Liver (tissue), 9 donors: Measurements from ENCODE around the gene IREB2. TPM values are rescaled to one million over a fixed set of nuclear protein-coding genes. Genes with fewer than 3 reads are reported as not detected.

Source experiments
- DNase-seq: peaks from one replicate; pipeline ENCODE4 v3.0.0-alpha.2; 2017; ENCODE audit warnings: low spot score
- H3K27ac ChIP-seq, 2 donors: one replicate each; pipeline ENCODE4 v1.7.0; 2013; ENCODE audit warnings: inconsistent platforms in 2 of 2, low read length in 2 of 2, control low read depth in 1 of 2, low read depth in 1 of 2, mild to moderate bottlenecking in 1 of 2
- H3K27me3 ChIP-seq, 4 donors: one replicate each; pipeline versions ENCODE4 v1.6.1 to v1.7.0; 2013; ENCODE audit warnings: low read length in 3 of 4, inconsistent platforms in 1 of 4, mild to moderate bottlenecking in 1 of 4, moderate library complexity in 1 of 4; ENCODE audit not compliant: control insufficient read depth in 4 of 4, insufficient read depth in 4 of 4
- H3K36me3 ChIP-seq, 4 donors: one replicate each; pipeline versions ENCODE4 v1.6.1 to v1.7.0; 2013; ENCODE audit warnings: low read length in 3 of 4, mild to moderate bottlenecking in 3 of 4, low read depth in 1 of 4, moderate library complexity in 1 of 4; ENCODE audit not compliant: control insufficient read depth in 4 of 4, insufficient read depth in 3 of 4
- H3K4me1 ChIP-seq, 4 donors: one replicate each; pipeline versions ENCODE4 v1.6.1 to v1.7.0; 2013; ENCODE audit warnings: low read length in 3 of 4, mild to moderate bottlenecking in 3 of 4, moderate library complexity in 1 of 4; ENCODE audit not compliant: control insufficient read depth in 4 of 4, insufficient read depth in 4 of 4
- H3K4me3 ChIP-seq, 3 donors: one replicate each; pipeline versions ENCODE4 v1.6.1 to v1.7.0; 2013; ENCODE audit warnings: low read length in 3 of 3, control low read depth in 1 of 3, low read depth in 1 of 3, mild to moderate bottlenecking in 1 of 3
- H3K9ac ChIP-seq, 2 donors: one replicate each; pipeline ENCODE4 v1.7.0; 2013; ENCODE audit warnings: low read length in 2 of 2, mild to moderate bottlenecking in 2 of 2, moderate library complexity in 2 of 2, control low read depth in 1 of 2, low read depth in 1 of 2
- H3K9me3 ChIP-seq, 4 donors: one replicate each; pipeline versions ENCODE4 v1.6.1 to v1.7.0; 2013; ENCODE audit warnings: low read length in 3 of 4; ENCODE audit not compliant: control insufficient read depth in 4 of 4
- ATF3 ChIP-seq: IDR thresholded peaks from 2 replicates; pipeline ENCODE4 v1.6.1; 2016; ENCODE audit warnings: antibody characterized with exemption
- EGR1 ChIP-seq, 2 donors: IDR thresholded peaks; 2 replicates each; pipeline ENCODE4 v1.6.1; 2016 to 2018; ENCODE audit warnings: antibody characterized with exemption in 2 of 2, low read depth in 2 of 2
- FOXA2 ChIP-seq: IDR thresholded peaks from 2 replicates; pipeline ENCODE4 v1.6.1; 2016; ENCODE audit warnings: antibody characterized with exemption
- GABPA ChIP-seq, 2 donors: IDR thresholded peaks in 1 of 2; conservative IDR thresholded peaks in 1 of 2; 2 replicates each; pipeline ENCODE4 v1.6.1; 2016; ENCODE audit warnings: antibody characterized with exemption in 2 of 2, mild to moderate bottlenecking in 1 of 2, moderate library complexity in 1 of 2
- JUND ChIP-seq, 2 donors: IDR thresholded peaks; 2 replicates each; pipeline ENCODE4 v1.6.1; 2016; ENCODE audit warnings: antibody characterized with exemption in 2 of 2
- MAX ChIP-seq: IDR thresholded peaks from 2 replicates; pipeline ENCODE4 v1.6.1; 2016; ENCODE audit warnings: antibody characterized with exemption
- RAD21 ChIP-seq, 2 donors: IDR thresholded peaks; 2 replicates each; pipeline ENCODE4 v1.6.1; 2016; ENCODE audit warnings: antibody characterized with exemption in 2 of 2, mild to moderate bottlenecking in 2 of 2
- REST ChIP-seq: IDR thresholded peaks from 2 replicates; pipeline ENCODE4 v1.6.1; 2016; ENCODE audit warnings: antibody characterized with exemption, mild to moderate bottlenecking
- RXRA ChIP-seq, 2 donors: IDR thresholded peaks; 2 replicates each; pipeline ENCODE4 v1.6.1; 2017 to 2018; ENCODE audit warnings: antibody characterized with exemption in 2 of 2, mild to moderate bottlenecking in 1 of 2
- YY1 ChIP-seq: IDR thresholded peaks from 2 replicates; pipeline ENCODE4 v1.6.1; 2016; ENCODE audit warnings: antibody characterized with exemption, mild to moderate bottlenecking
- ZBTB33 ChIP-seq: IDR thresholded peaks from 2 replicates; pipeline ENCODE4 v1.6.1; 2016; ENCODE audit warnings: antibody characterized with exemption
- WGBS: extraction: QIAGEN DNeasy Blood & Tissue Kit; methylation state at CpG from one replicate; pipeline ENCODE4 v1.1.7; 2013; 5-methylcytosine and 5-hydroxymethylcytosine counted together
- polyA plus RNA-seq, 2 donors: library from polyadenylated mRNA; stranded (reverse) in 1 of 2; unstranded in 1 of 2; fragments of 200-250 nt in 1 of 2; fragments of >200 nt in 1 of 2; fragmentation: Nextera tagmentation in 1 of 2; extraction: Ambion mirVana in 1 of 2; gene quantifications; one replicate each; pipeline versions ENCODE4 v1.2.1 to v1.2.3, GENCODE V29; 2013 to 2015
- total RNA-seq, 2 donors: library from RNA; depleted of rRNA; stranded (reverse); fragments of >200 nt; gene quantifications; one replicate each; pipeline ENCODE4 v1.2.3, GENCODE V29; 2014
- donor health status: healthy.
- donor health status: healthy.
- donor health status: healthy.
- donor health status: healthy.
- donor health status: healthy.

IREB2 gene
- total and polyA plus RNA-seq, 4 donors: 7.0 to 51.4 (median 17.0) TPM

GRCh38 chr15:78453447-78453846, 15.4 kb downstream of the IREB2 start (continued):
- TF ChIP-seq ZBTB33: no peak

- Histone ChIP-seq H3K9ac (no peak overlapping the region), H3K27ac (no peak overlapping the region), H3K4me3 (no peak overlapping the region), H3K4me1 (peaks cover 3 to 20% (median 5%) of the 10 kb centered on the region in 4 donors), H3K27me3 (no peaks in the 10 kb centered on the region), H3K9me3 (no peaks in the 10 kb centered on the region), H3K36me3 (peaks cover 0 to 2% (median 0%) of the 10 kb centered on the region in 4 donors)
- DNase-seq: no peak
- 88% methylated on average over 5 of the region's 5 CpGs for WGBS
- TF ChIP-seq GABPA (IDR thresholded peaks at IDR 0.05 in 1 of 2, conservative IDR thresholded peaks at IDR 0.05 in 1 of 2) (no peak), MAX (no peak), REST (no peak), ZBTB33 (no peak), EGR1 (IDR thresholded peaks at IDR 0.05; ENCODE audit: low read depth in 2 of 2) (no peak), YY1 (no peak), FOXA2 (no peak), ATF3 (no peak), RAD21 (IDR thresholded peaks at IDR 0.05) (no peak), JUND (IDR thresholded peaks at IDR 0.05) (no peak), RXRA (IDR thresholded peaks at IDR 0.05) (no peak)
Measured at GRCh38 chr15:78454992-78455391, 17.0 kb downstream of the IREB2 start.

- Histone ChIP-seq H3K9me3 (no peaks in the 10 kb centered on the region), H3K4me1 (peaks cover 2 to 16% (median 4%) of the 10 kb centered on the region in 4 donors), H3K9ac (no peak overlapping the region), H3K36me3 (peaks cover 0 to 2% (median 0%) of the 10 kb centered on the region in 4 donors), H3K4me3 (no peak overlapping the region), H3K27me3 (no peaks in the 10 kb centered on the region), H3K27ac (no peak overlapping the region)
- WGBS: 74% methylated on average over 3 of the region's 3 CpGs
- TF ChIP-seq FOXA2: no peak
- TF ChIP-seq REST: no peak
- DNase-seq: no peak
Measured at GRCh38 chr15:78455749-78456148, 17.7 kb downstream of the IREB2 start.
